ENCODE measurements around the gene NDC1. TPM values are rescaled to one million over a fixed set of nuclear protein-coding genes. Genes with fewer than 3 reads are reported as not detected.

The NDC1 gene
- total RNA-seq, 1 donor from 2014 or later = 94.3 TPM

- TF ChIP-seq CTCF (IDR thresholded peaks at IDR 0.05) = peak; percentile 82
- TF ChIP-seq EZH2 (IDR thresholded peaks at IDR 0.05) = no peak
- no peak for TF ChIP-seq EZH2phosphoT487 (IDR thresholded peaks at IDR 0.05)
- peak; percentile 75 for DNase-seq (ENCODE audit: low spot score)
- H3K27me3 ChIP-seq = no peaks in the 10 kb centered on the region
- Mint-ChIP-seq H3K4me1 (no peaks in the 10 kb centered on the region), H3K9me3 (no peaks in the 10 kb centered on the region), H3K27ac (no peak overlapping the region), H3K36me3 (no peaks in the 10 kb centered on the region), H3K4me3 (no peak overlapping the region), H3K27me3 (ENCODE audit: insufficient read depth, low read depth) (peaks cover 3% of the 10 kb centered on the region)
- H3K79me2 ChIP-seq (ENCODE audit: low read depth) = no peaks in the 10 kb centered on the region
- no peaks in the 10 kb centered on the region for H3K4me1 ChIP-seq
- H2AFZ ChIP-seq (replicated peaks) = no peak overlapping the region
- no peak overlapping the region for H3K4me2 ChIP-seq
- H3K9me3 ChIP-seq (ENCODE audit: low read depth) = no peaks in the 10 kb centered on the region
- H3F3A ChIP-seq (ENCODE audit: low read depth) = peaks cover 6% of the 10 kb centered on the region
- no peak overlapping the region for H3K9ac ChIP-seq
- H3K36me3 ChIP-seq = no peaks in the 10 kb centered on the region
- H4K20me1 ChIP-seq (ENCODE audit: low read depth) = no peaks in the 10 kb centered on the region
- no peak overlapping the region for H3K27ac ChIP-seq
- H3K4me3 ChIP-seq = no peak overlapping the region
These were observed 83.4 kb downstream of the NDC1 start for GRCh38 chr1:53754484-53755312.

- no peak overlapping the region for H3K27ac ChIP-seq
These were observed 85.8 kb downstream of the NDC1 start for GRCh38 chr1:53752281-53752680.

GRCh38 chr1:53747841-53748240 is 90.3 kb downstream of the NDC1 start:
- TF ChIP-seq EZH2phosphoT487 (IDR thresholded peaks at IDR 0.05) (no peak), EZH2 (IDR thresholded peaks at IDR 0.05) (no peak), CTCF (IDR thresholded peaks at IDR 0.05) (no peak)
- Histone ChIP-seq H2AFZ (replicated peaks) (no peak overlapping the region), H3K4me1 (no peaks in the 10 kb centered on the region), H3K4me2 (no peak overlapping the region), H3K36me3 (no peaks in the 10 kb centered on the region), H4K20me1 (ENCODE audit: low read depth) (no peaks in the 10 kb centered on the region), H3F3A (ENCODE audit: low read depth) (no peaks in the 10 kb centered on the region), H3K27ac (no peak overlapping the region), H3K79me2 (ENCODE audit: low read depth) (no peaks in the 10 kb centered on the region), H3K27me3 (peaks cover 14% of the 10 kb centered on the region), H3K9ac (no peak overlapping the region), H3K9me3 (ENCODE audit: low read depth) (no peaks in the 10 kb centered on the region), H3K4me3 (no peak overlapping the region)
- no peak overlapping the region for H3K27ac Mint-ChIP-seq
- peaks cover 8% of the 10 kb centered on the region for H3K9me3 Mint-ChIP-seq
- no peak overlapping the region for H3K4me3 Mint-ChIP-seq
- H3K36me3 Mint-ChIP-seq = no peaks in the 10 kb centered on the region
- H3K4me1 Mint-ChIP-seq = no peaks in the 10 kb centered on the region
- no peak for DNase-seq (ENCODE audit: low spot score)
- H3K27me3 Mint-ChIP-seq (ENCODE audit: insufficient read depth, low read depth) = peaks cover 6% of the 10 kb centered on the region

More at GRCh38 chr1:53752281-53752680, 85.8 kb downstream of the NDC1 start:
- Histone ChIP-seq H3K9ac (no peak overlapping the region), H3K4me2 (no peak overlapping the region), H3K4me3 (no peak overlapping the region), H4K20me1 (ENCODE audit: low read depth) (no peaks in the 10 kb centered on the region), H3K36me3 (no peaks in the 10 kb centered on the region), H3K9me3 (ENCODE audit: low read depth) (no peaks in the 10 kb centered on the region), H3K27me3 (no peaks in the 10 kb centered on the region), H3K79me2 (ENCODE audit: low read depth) (no peaks in the 10 kb centered on the region), H2AFZ (replicated peaks) (no peak overlapping the region), H3K4me1 (no peaks in the 10 kb centered on the region), H3F3A (ENCODE audit: low read depth) (peaks cover 6% of the 10 kb centered on the region)
- H3K4me1 Mint-ChIP-seq = no peaks in the 10 kb centered on the region
- H3K9me3 Mint-ChIP-seq = no peaks in the 10 kb centered on the region
- no peak overlapping the region for H3K27ac Mint-ChIP-seq
- no peaks in the 10 kb centered on the region for H3K36me3 Mint-ChIP-seq
- TF ChIP-seq CTCF (IDR thresholded peaks at IDR 0.05) = no peak
- TF ChIP-seq EZH2phosphoT487 (IDR thresholded peaks at IDR 0.05) = no peak
- TF ChIP-seq EZH2 (IDR thresholded peaks at IDR 0.05) = no peak
- peaks cover 6% of the 10 kb centered on the region for H3K27me3 Mint-ChIP-seq (ENCODE audit: insufficient read depth, low read depth)
- no peak for DNase-seq (ENCODE audit: low spot score)
- no peak overlapping the region for H3K4me3 Mint-ChIP-seq
